Upper lobe of left lung (tissue), 4 donors: ENCODE measurements around the gene IPO9.

Source experiments
- CTCF ChIP-seq, 6 experiments: fragments of 450-650 bp in 4 of 6; fragments of 200-600 bp in 2 of 6; sonication (generic) in 2 of 6; IDR thresholded peaks; one replicate each; pipeline ENCODE4 v1.5.1; 2016 to 2019; ENCODE audit warnings: antibody characterized with exemption in 6 of 6
- POLR2A ChIP-seq, 4 donors: fragments of 450-650 bp; IDR thresholded peaks; one replicate each; pipeline ENCODE4 v1.5.1; 2016 to 2017; ENCODE audit warnings: antibody characterized with exemption in 4 of 4, mild to moderate bottlenecking in 2 of 4
- POLR2AphosphoS5 ChIP-seq, 2 donors: sonication (generic); formaldehyde crosslinking; IDR thresholded peaks; one replicate each; pipeline ENCODE4 v1.5.1; 2017; ENCODE audit warnings: antibody characterized with exemption in 2 of 2

- no peak for TF ChIP-seq CTCF (IDR thresholded peaks at IDR 0.05)
- TF ChIP-seq POLR2AphosphoS5 (IDR thresholded peaks at IDR 0.05) = no peak
- TF ChIP-seq POLR2A (IDR thresholded peaks at IDR 0.05) = no peak
Observed at GRCh38 chr1:201899683-201900429, 70.9 kb downstream of the IPO9 start.
